Tibial nerve (tissue), 4 donors: ENCODE measurements around the gene KRT25. TPM values are rescaled to one million over a fixed set of nuclear protein-coding genes. Genes with fewer than 3 reads are reported as not detected.

Experiments used
- DNase-seq, 2 donors: peaks; one replicate each; pipeline ENCODE4 v3.0.0-alpha.2; 2019; ENCODE audit warnings: low spot score in 2 of 2
- H3K27ac ChIP-seq, 4 donors: fragments of 200-600 bp; sonication (generic) in 3 of 4; one replicate each; pipeline ENCODE4 v1.5.1; 2017 to 2019; ENCODE audit warnings: mild to moderate bottlenecking in 1 of 4
- H3K27me3 ChIP-seq, 2 donors: fragments of 200-600 bp; sonication (generic) in 1 of 2; one replicate each; pipeline versions ENCODE4 v1.5.1 to v1.6.0; 2017 to 2019
- H3K36me3 ChIP-seq, 3 donors: fragments of 200-600 bp; sonication (generic); one replicate each; pipeline ENCODE4 v1.5.1; 2018 to 2019
- H3K4me1 ChIP-seq, 4 donors: fragments of 200-600 bp; sonication (generic) in 3 of 4; one replicate each; pipeline ENCODE4 v1.5.1; 2017 to 2019
- H3K4me3 ChIP-seq, 4 donors: fragments of 200-600 bp; sonication (generic) in 3 of 4; one replicate each; pipeline ENCODE4 v1.5.1; 2017 to 2019; ENCODE audit warnings: mild to moderate bottlenecking in 1 of 4, moderate library complexity in 1 of 4
- H3K9me3 ChIP-seq, 4 donors: fragments of 200-600 bp; sonication (generic) in 3 of 4; one replicate each; pipeline ENCODE4 v1.5.1; 2017 to 2019
- EP300 ChIP-seq, 2 donors: sonication (generic); formaldehyde crosslinking; IDR thresholded peaks; one replicate each; pipeline ENCODE4 v1.6.1; 2017; ENCODE audit warnings: antibody characterized with exemption in 2 of 2, mild to moderate bottlenecking in 1 of 2
- POLR2A ChIP-seq, 2 donors: fragments of 450-650 bp; IDR thresholded peaks; one replicate each; pipeline ENCODE4 v1.6.1; 2017; ENCODE audit warnings: antibody characterized with exemption in 2 of 2, mild to moderate bottlenecking in 2 of 2, moderate library complexity in 2 of 2
- WGBS, 2 donors: methylation state at CpG; one replicate each; pipeline ENCODE4 v1.1.5; 2018; 5-methylcytosine and 5-hydroxymethylcytosine counted together
- total RNA-seq, 4 donors: library from RNA; depleted of rRNA; stranded (reverse); fragments of >200 nt; gene quantifications; one replicate each; pipeline ENCODE4 v1.1.0, GENCODE V29; 2016
- TF ChIP-seq, protein P1 (sequence below), 5 experiments: fragments of 200-600 bp in 3 of 5; fragments of 450-650 bp in 2 of 5; sonication (generic) in 3 of 5; IDR thresholded peaks; one replicate each; pipeline ENCODE4 v1.5.1; 2016 to 2019; ENCODE audit warnings: antibody characterized with exemption in 5 of 5, mild to moderate bottlenecking in 3 of 5, moderate library complexity in 2 of 5

KRT25 gene, protein sequence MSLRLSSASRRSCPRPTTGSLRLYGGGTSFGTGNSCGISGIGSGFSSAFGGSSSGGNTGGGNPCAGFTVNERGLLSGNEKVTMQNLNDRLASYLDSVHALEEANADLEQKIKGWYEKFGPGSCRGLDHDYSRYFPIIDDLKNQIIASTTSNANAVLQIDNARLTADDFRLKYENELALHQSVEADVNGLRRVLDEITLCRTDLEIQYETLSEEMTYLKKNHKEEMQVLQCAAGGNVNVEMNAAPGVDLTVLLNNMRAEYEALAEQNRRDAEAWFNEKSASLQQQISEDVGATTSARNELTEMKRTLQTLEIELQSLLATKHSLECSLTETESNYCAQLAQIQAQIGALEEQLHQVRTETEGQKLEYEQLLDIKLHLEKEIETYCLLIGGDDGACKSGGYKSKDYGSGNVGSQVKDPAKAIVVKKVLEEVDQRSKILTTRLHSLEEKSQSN
- under 1 TPM in 3 of 4 donors, not detected in 1; 0.22 to 0.84 (median 0.39) TPM for total RNA-seq

DNA sequence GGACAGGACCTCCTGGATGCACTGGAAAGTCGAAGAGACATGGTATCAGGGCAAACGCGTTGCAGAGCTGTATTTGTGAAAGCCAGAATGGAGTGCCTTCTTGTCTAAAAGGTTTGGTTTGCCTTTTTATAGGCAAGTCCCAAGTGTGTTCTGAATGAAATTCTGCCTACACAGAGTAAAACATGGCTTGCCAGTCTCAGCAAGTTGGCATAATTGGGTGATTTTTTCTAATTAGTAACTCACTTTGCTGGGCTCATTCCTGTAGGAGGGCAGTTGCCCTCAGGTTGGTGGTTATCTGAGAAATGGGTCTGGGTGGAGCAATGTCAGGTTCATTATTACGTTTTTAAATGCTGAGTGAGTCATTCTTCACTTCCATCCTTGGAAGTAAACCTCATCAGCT, at the start of gene KRT25:
KRT25 (minus strand) TSS at position 101 of the 400 bp plus-strand sequence; CDS start at position 41, 60 bp downstream.
- 79 to 80% methylated on average over 4 of the region's 4 CpGs for WGBS, 2 donors
- Histone ChIP-seq H3K9me3 (peaks cover 0 to 16% (median 9%) of the 10 kb centered on the region in 4 donors), H3K36me3 (no peaks in the 10 kb centered on the region), H3K4me3 (no peak within 1 kb of the TSS), H3K27ac (no peak within 1 kb of the TSS), H3K4me1 (no peaks in the 10 kb centered on the region), H3K27me3 (peaks cover 0 to 6% of the 10 kb centered on the region in 2 donors)
- no peak for DNase-seq
- TF ChIP-seq, protein P1, sequence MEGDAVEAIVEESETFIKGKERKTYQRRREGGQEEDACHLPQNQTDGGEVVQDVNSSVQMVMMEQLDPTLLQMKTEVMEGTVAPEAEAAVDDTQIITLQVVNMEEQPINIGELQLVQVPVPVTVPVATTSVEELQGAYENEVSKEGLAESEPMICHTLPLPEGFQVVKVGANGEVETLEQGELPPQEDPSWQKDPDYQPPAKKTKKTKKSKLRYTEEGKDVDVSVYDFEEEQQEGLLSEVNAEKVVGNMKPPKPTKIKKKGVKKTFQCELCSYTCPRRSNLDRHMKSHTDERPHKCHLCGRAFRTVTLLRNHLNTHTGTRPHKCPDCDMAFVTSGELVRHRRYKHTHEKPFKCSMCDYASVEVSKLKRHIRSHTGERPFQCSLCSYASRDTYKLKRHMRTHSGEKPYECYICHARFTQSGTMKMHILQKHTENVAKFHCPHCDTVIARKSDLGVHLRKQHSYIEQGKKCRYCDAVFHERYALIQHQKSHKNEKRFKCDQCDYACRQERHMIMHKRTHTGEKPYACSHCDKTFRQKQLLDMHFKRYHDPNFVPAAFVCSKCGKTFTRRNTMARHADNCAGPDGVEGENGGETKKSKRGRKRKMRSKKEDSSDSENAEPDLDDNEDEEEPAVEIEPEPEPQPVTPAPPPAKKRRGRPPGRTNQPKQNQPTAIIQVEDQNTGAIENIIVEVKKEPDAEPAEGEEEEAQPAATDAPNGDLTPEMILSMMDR (IDR thresholded peaks at IDR 0.05): no peak
- TF ChIP-seq POLR2A (IDR thresholded peaks at IDR 0.05): no peak
- TF ChIP-seq EP300 (IDR thresholded peaks at IDR 0.05): no peak

DNA sequence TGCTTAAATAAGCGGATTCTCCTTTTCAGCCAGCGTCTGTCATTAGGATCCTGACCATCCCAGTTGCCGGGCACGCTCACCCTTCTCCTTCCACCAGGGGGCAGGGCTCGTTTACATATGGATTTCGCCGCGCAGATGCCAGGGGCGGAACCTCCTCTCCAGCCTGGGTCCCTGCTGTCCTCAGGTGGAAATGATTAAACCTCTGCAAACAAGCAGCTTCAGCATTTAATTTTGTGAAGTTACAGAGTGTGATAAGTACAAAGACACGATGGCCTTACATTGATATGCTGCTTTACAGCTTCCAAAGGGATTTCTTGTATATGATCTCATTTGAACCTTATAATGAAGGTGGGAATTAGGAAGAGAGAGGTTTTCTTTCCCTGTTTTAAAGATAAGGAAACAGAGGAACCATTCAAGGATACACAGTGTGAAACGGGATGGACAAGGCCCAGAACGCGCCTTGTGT, 48.5 kb upstream of the KRT25 start:
- WGBS, 2 donors: 13 to 14% methylated on average over 13 of the region's 13 CpGs
- Histone ChIP-seq H3K36me3 (no peaks in the 10 kb centered on the region), H3K4me3 (no peak overlapping the region), H3K4me1 (peaks cover 0 to 6% (median 0%) of the 10 kb centered on the region in 4 donors), H3K27me3 (peaks cover 0 to 71% of the 10 kb centered on the region in 2 donors), H3K27ac (no peak overlapping the region), H3K9me3 (no peaks in the 10 kb centered on the region)
- TF ChIP-seq EP300 (IDR thresholded peaks at IDR 0.05): no peak
- TF ChIP-seq, protein P1 (IDR thresholded peaks at IDR 0.05): peak; percentile 74 to 85 (median 77)
- DNase-seq: peak; percentile 78 to 90

DNA sequence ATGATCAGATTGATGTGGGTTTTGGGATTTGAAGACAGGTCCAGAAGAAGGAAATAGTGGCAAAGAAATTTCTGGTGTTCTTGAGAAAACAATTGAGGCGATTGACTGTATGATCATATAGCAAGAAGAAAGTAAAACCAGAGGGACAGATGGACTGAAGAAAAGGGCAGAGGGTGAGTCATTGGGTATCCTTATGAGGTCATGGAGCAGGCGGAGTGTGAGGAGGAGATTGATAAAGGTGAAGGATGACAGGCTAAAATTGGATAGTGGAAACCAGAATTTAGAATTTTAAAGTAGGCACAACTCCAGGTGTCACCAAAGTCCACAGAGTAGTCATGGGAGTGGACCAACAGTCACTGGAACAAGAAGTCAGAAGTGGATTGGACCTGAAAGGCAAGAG, 46.0 kb upstream of the KRT25 start:
- no peak overlapping the region for H3K27ac ChIP-seq
- no peak for DNase-seq
- H3K9me3 ChIP-seq: no peaks in the 10 kb centered on the region
- H3K4me1 ChIP-seq: peaks cover 0 to 6% (median 0%) of the 10 kb centered on the region in 4 donors
- TF ChIP-seq POLR2A (IDR thresholded peaks at IDR 0.05): no peak
- no peak for TF ChIP-seq EP300 (IDR thresholded peaks at IDR 0.05)
- TF ChIP-seq, protein P1 (IDR thresholded peaks at IDR 0.05): no peak
- H3K27me3 ChIP-seq: peaks cover 0 to 69% of the 10 kb centered on the region in 2 donors
- 74 to 76% methylated on average over 2 of the region's 2 CpGs for WGBS, 2 donors
- H3K4me3 ChIP-seq: no peak overlapping the region
- H3K36me3 ChIP-seq: no peaks in the 10 kb centered on the region

DNA sequence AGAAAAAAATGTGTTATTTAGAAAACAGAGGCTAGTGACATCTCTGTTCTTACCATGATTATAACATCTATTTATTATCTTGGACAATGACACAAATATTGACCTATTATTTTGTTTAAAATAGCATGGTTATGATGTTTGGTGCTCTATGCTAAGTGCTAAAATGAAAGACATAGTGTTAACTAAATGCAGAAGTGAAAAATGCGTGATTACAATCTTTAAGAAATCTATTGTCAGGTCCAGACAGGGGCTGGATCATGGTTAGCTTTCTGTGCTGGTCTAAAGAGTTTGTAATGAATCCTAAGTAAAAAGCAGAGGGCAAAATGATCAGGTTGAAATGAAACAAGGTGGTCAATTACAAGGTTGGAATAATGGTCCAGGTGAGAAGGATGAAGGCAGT, 45.2 kb upstream of the KRT25 start:
- 64 to 83% methylated on average over 1 of the region's 1 CpG for WGBS, 2 donors

More for the DNA sequence above, 45.2 kb upstream of the KRT25 start:
- Histone ChIP-seq H3K27ac (no peak overlapping the region), H3K4me3 (no peak overlapping the region), H3K36me3 (no peaks in the 10 kb centered on the region), H3K4me1 (peaks cover 0 to 6% (median 0%) of the 10 kb centered on the region in 4 donors), H3K27me3 (peaks cover 0 to 66% of the 10 kb centered on the region in 2 donors), H3K9me3 (no peaks in the 10 kb centered on the region)
- TF ChIP-seq, protein P1 (IDR thresholded peaks at IDR 0.05): no peak
- TF ChIP-seq POLR2A (IDR thresholded peaks at IDR 0.05) (no peak), EP300 (IDR thresholded peaks at IDR 0.05) (no peak)
- DNase-seq: no peak
